HG03139 (cell line): ENCODE results near the gene SHISA8.
"Not testable (repeated sequence)": the region's sequence is repeated elsewhere in the genome, so short reads cannot be mapped to it uniquely, and the experiment has no call there.

ENCODE experiments used
- ATAC-seq: cut with Tn5 transposase; IDR thresholded peaks from one replicate; pipeline ENCODE4 v1.9.1; 2021; ENCODE audit not compliant: unreplicated experiment

SHISA8 gene

GRCh38 chr22:41900652-41901312 is 14.1 kb downstream of the SHISA8 start:
- ATAC-seq, result no peak

- no peak for ATAC-seq
Measured at GRCh38 chr22:41899992-41900651, 14.8 kb downstream of the SHISA8 start.

- ATAC-seq, result no peak
Measured at GRCh38 chr22:41899110-41899509, 15.8 kb downstream of the SHISA8 start.

GRCh38 chr22:41898645-41899044 is 16.2 kb downstream of the SHISA8 start:
- no peak for ATAC-seq

GRCh38 chr22:41893591-41894375 is 21.1 kb downstream of the SHISA8 start:
- ATAC-seq, result no peak

- no peak for ATAC-seq
Measured at GRCh38 chr22:41892721-41893120, 22.2 kb downstream of the SHISA8 start.

GRCh38 chr22:41891407-41891806 is 23.5 kb downstream of the SHISA8 start:
- ATAC-seq, result no peak

- ATAC-seq, result no peak
Measured at GRCh38 chr22:41888627-41889200, 26.2 kb downstream of the SHISA8 start.

- no peak for ATAC-seq
Measured at GRCh38 chr22:41885516-41885915, 29.4 kb downstream of the SHISA8 start.

- no peak for ATAC-seq
Measured at GRCh38 chr22:41885116-41885515, 29.8 kb downstream of the SHISA8 start.

GRCh38 chr22:41883400-41883799 is 31.5 kb downstream of the SHISA8 start:
- no peak for ATAC-seq

GRCh38 chr22:41880653-41881052 is 34.2 kb downstream of the SHISA8 start:
- no peak for ATAC-seq

GRCh38 chr22:41876675-41877074 is 38.2 kb downstream of the SHISA8 start:
- no peak for ATAC-seq

- ATAC-seq, result no peak
Measured at GRCh38 chr22:41876275-41876674, 38.6 kb downstream of the SHISA8 start.

GRCh38 chr22:41875531-41876270 is 39.2 kb downstream of the SHISA8 start:
- ATAC-seq, result no peak

- no peak for ATAC-seq
Measured at GRCh38 chr22:41874090-41874489, 40.8 kb downstream of the SHISA8 start.

GRCh38 chr22:41873391-41873790 is 41.5 kb downstream of the SHISA8 start:
- no peak for ATAC-seq

GRCh38 chr22:41870786-41871185 is 44.1 kb downstream of the SHISA8 start:
- ATAC-seq, result no peak

- not testable (repeated sequence) for ATAC-seq
Measured at GRCh38 chr22:41870081-41870480, 44.8 kb downstream of the SHISA8 start.

GRCh38 chr22:41868556-41868955 is 46.3 kb downstream of the SHISA8 start:
- no peak for ATAC-seq

GRCh38 chr22:41863472-41863871 is 51.4 kb downstream of the SHISA8 start:
- no peak for ATAC-seq
